Measurements from ENCODE around the gene MR1. TPM values are rescaled to one million over a fixed set of nuclear protein-coding genes. Genes with fewer than 3 reads are reported as not detected.

Gene MR1
- total and polyA plus RNA-seq, 9 of the 15 experiments (the other 6 are each of a cell fraction or from before 2014, with no cell fraction given) = 9.7 to 21.7 (median 15.6) TPM

- TF ChIP-seq TEAD1 (CRISPR knock-in tag; IDR thresholded peaks at IDR 0.05) (peak in 1 of 2 experiments; percentile 64; a peak in 1 of 4 replicates), ATF3 (IDR thresholded peaks at IDR 0.05) (no peak), ATF3 (CRISPR knock-in tag; conservative IDR thresholded peaks at IDR 0.05) (0 out of 2 replicates have a peak, but pooled peaks have one; percentile 55), YY1 (IDR thresholded peaks at IDR 0.05; ENCODE audit: borderline replicate concordance in 1 of 3, control insufficient read depth in 1 of 3, extremely low read depth in 1 of 3, insufficient read depth in 3 of 3, insufficient read length in 1 of 3, insufficient replicate concordance in 2 of 3, low read depth in 1 of 3, low read length in 2 of 3) (peak in 2 of 3 experiments; percentile 32 to 73), ZNF134 (CRISPR knock-in tag; conservative IDR thresholded peaks at IDR 0.05) (peak; percentile 44; the same call in 1 of the 2 replicates), PTTG1 (tag; IDR thresholded peaks at IDR 0.05; ENCODE audit: low read depth) (peak; percentile 36; the same call in 1 of the 2 replicates), KLF6 (CRISPR knock-in tag; IDR thresholded peaks at IDR 0.05; ENCODE audit: borderline replicate concordance) (0 out of 2 replicates have a peak, but pooled peaks have one; percentile 59), BCL6 (CRISPR knock-in tag; IDR thresholded peaks at IDR 0.05) (peak; percentile 76; the same call in 1 of the 2 replicates), TCFL5 (CRISPR knock-in tag; conservative IDR thresholded peaks at IDR 0.05) (0 out of 2 replicates have a peak, but pooled peaks have one; percentile 2), NFIX (CRISPR knock-in tag; IDR thresholded peaks at IDR 0.05; ENCODE audit: low read depth) (no peak), PHB2 (IDR thresholded peaks at IDR 0.05; ENCODE audit: low read depth) (no peak), SIN3B (IDR thresholded peaks at IDR 0.05; ENCODE audit: low read depth) (peak; percentile 23; the same call in 1 of the 2 replicates), HDGF (IDR thresholded peaks at IDR 0.05) (peak; percentile 97)
These were observed 520 bp upstream of the MR1 start (continued) for GRCh38 chr1:181033128-181033798.
